ENCODE data around the gene TSKS.
A peak's percentile ranks its signal among the peaks of the same experiment; 100 is the strongest.

TSKS gene

DNA sequence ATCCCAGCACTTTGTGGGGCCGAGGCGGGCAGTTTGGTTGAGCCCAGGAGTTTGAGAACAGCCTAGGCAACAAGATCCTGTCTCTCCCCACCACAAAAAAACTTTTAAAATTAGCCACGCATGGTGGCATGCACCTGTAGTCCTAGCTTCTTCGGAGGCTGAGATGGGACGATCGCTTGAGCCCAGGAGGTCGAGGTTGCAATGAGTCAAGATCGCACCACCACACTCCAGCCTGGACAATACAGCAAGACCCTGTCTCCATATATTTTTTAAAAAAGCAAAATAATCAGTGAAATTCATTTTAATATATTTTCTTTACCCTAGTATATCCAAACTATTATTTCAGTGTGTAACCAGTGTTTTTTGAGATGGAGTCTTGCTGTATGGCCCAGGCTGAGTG lies 11.9 kb upstream of the TSKS start:
- Mint-ChIP-seq H3K27me3 (ENCODE audit: low read depth) (no peaks in the 10 kb centered on the region), H3K9me3 (no peaks in the 10 kb centered on the region), H3K4me3 (no peak overlapping the region), H3K4me1 (peaks cover 5% of the 10 kb centered on the region), H3K36me3 (ENCODE audit: low read depth) (peaks cover 17% of the 10 kb centered on the region), H3K27ac (no peak overlapping the region)
- no peak for TF ChIP-seq CTCF (IDR thresholded peaks at IDR 0.05; ENCODE audit: unreplicated experiment in 3 of 3)

DNA sequence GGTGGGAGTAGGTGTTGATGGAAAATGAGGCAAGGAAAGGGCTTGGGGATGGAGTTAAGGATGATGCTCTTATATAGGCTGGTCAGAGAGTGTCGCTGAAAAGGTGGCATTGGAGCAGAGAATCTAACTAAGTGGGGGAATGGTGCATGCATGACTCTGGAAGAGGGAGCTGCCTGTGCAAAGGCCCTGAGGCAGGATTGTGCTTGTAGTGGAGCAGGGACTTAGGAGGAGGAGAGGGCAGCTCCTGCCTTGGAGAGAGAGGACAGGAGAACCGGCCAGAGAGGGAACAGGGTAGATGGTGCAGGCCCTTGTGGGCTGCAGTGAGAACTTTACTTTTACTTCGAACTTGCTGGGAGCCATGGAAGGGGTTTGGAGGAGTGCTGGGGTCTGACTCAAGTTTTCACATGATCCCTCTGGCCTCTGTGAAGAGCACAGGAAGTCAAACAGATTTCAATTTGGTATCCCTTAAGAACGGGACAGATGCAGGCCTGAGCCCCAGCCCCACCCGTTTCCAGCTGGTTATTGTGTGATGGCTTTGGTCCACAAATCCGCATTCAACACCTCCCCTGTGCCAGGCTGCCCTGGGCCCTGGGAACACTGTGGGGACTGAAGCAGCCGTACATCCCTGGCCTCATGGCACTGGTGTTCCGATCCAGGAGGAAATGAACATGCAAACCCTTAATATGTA lies 10.7 kb upstream of the TSKS start:
- peaks cover 14% of the 10 kb centered on the region for H3K36me3 Mint-ChIP-seq (ENCODE audit: low read depth)
- peaks cover 11% of the 10 kb centered on the region for H3K4me1 Mint-ChIP-seq
- H3K4me3 Mint-ChIP-seq = no peak overlapping the region
- H3K27ac Mint-ChIP-seq = no peak overlapping the region
- H3K27me3 Mint-ChIP-seq (ENCODE audit: low read depth) = no peaks in the 10 kb centered on the region
- H3K9me3 Mint-ChIP-seq = no peaks in the 10 kb centered on the region
- no peak for TF ChIP-seq CTCF (IDR thresholded peaks at IDR 0.05; ENCODE audit: unreplicated experiment in 3 of 3)

GRCh38 chr19:49772850-49773432 lies 9.8 kb upstream of the TSKS start:
- Mint-ChIP-seq H3K36me3 (ENCODE audit: low read depth) (peaks cover 18% of the 10 kb centered on the region), H3K4me1 (peaks cover 19% of the 10 kb centered on the region), H3K9me3 (no peaks in the 10 kb centered on the region), H3K4me3 (peak overlapping the region in 1 of 3 experiments; percentile 46), H3K27ac (peak overlapping the region in 1 of 3 experiments; percentile 72), H3K27me3 (ENCODE audit: low read depth) (no peaks in the 10 kb centered on the region)
- no peak for TF ChIP-seq CTCF (IDR thresholded peaks at IDR 0.05; ENCODE audit: unreplicated experiment in 3 of 3)

- TF ChIP-seq CTCF (IDR thresholded peaks at IDR 0.05; ENCODE audit: unreplicated experiment in 3 of 3) = no peak
- Mint-ChIP-seq H3K4me3 (peak overlapping the region in 1 of 3 experiments; percentile 8), H3K27ac (peak overlapping the region in 1 of 3 experiments; percentile 68), H3K4me1 (peaks cover 27% of the 10 kb centered on the region), H3K27me3 (ENCODE audit: low read depth) (no peaks in the 10 kb centered on the region), H3K9me3 (no peaks in the 10 kb centered on the region), H3K36me3 (ENCODE audit: low read depth) (peaks cover 18% of the 10 kb centered on the region)
Measured at GRCh38 chr19:49771674-49772139, 8.6 kb upstream of the TSKS start.

- Mint-ChIP-seq H3K36me3 (ENCODE audit: low read depth) (peaks cover 14% of the 10 kb centered on the region), H3K27ac (no peak overlapping the region), H3K9me3 (no peaks in the 10 kb centered on the region), H3K4me1 (peaks cover 32% of the 10 kb centered on the region), H3K4me3 (peak overlapping the region in 1 of 3 experiments; percentile 15), H3K27me3 (ENCODE audit: low read depth) (no peaks in the 10 kb centered on the region)
- no peak for TF ChIP-seq CTCF (IDR thresholded peaks at IDR 0.05; ENCODE audit: unreplicated experiment in 3 of 3)
Measured at GRCh38 chr19:49770529-49770928, 7.4 kb upstream of the TSKS start.

All from nephron (organoid).